Measurements from ENCODE around the gene PCSK6.
"Not testable (repeated sequence)": the region's sequence is repeated elsewhere in the genome, so short reads cannot be mapped to it uniquely, and the experiment has no call there.

PCSK6 gene

GRCh38 chr15:101481917-101482525 lies 7.5 kb downstream of the PCSK6 start:
- DNase-seq (ENCODE audit: low spot score), result no peak

- no peak for DNase-seq (ENCODE audit: low spot score)
Measured at GRCh38 chr15:101481381-101481705, 8.2 kb downstream of the PCSK6 start.

GRCh38 chr15:101480613-101481380 lies 8.7 kb downstream of the PCSK6 start:
- DNase-seq (ENCODE audit: low spot score), result no peak

- no peak for DNase-seq (ENCODE audit: low spot score)
Measured at GRCh38 chr15:101479851-101480612, 9.5 kb downstream of the PCSK6 start.

- no peak for DNase-seq (ENCODE audit: low spot score)
Measured at GRCh38 chr15:101479342-101479845, 10.1 kb downstream of the PCSK6 start.

- no peak for DNase-seq (ENCODE audit: low spot score)
Measured at GRCh38 chr15:101478701-101479341, 10.7 kb downstream of the PCSK6 start.

GRCh38 chr15:101477851-101478362 lies 11.6 kb downstream of the PCSK6 start:
- DNase-seq (ENCODE audit: low spot score), result no peak

GRCh38 chr15:101476756-101477155 lies 12.8 kb downstream of the PCSK6 start:
- DNase-seq (ENCODE audit: low spot score), result no peak

GRCh38 chr15:101474983-101475382 lies 14.5 kb downstream of the PCSK6 start:
- DNase-seq (ENCODE audit: low spot score), result no peak

GRCh38 chr15:101474233-101474632 lies 15.3 kb downstream of the PCSK6 start:
- no peak for DNase-seq (ENCODE audit: low spot score)

- DNase-seq (ENCODE audit: low spot score), result no peak
Measured at GRCh38 chr15:101472033-101472432, 17.5 kb downstream of the PCSK6 start.

GRCh38 chr15:101470548-101471239 lies 18.8 kb downstream of the PCSK6 start:
- DNase-seq (ENCODE audit: low spot score), result no peak

- no peak for DNase-seq (ENCODE audit: low spot score)
Measured at GRCh38 chr15:101469520-101470288, 19.8 kb downstream of the PCSK6 start.

GRCh38 chr15:101466188-101466587 lies 23.3 kb downstream of the PCSK6 start:
- DNase-seq (ENCODE audit: low spot score), result no peak

GRCh38 chr15:101464999-101465669 lies 24.4 kb downstream of the PCSK6 start:
- no peak for DNase-seq (ENCODE audit: low spot score)

GRCh38 chr15:101464256-101464998 lies 25.1 kb downstream of the PCSK6 start:
- DNase-seq (ENCODE audit: low spot score), result no peak

- DNase-seq (ENCODE audit: low spot score), result not testable (repeated sequence)
Measured at GRCh38 chr15:101463696-101464095, 25.8 kb downstream of the PCSK6 start.

- no peak for DNase-seq (ENCODE audit: low spot score)
Measured at GRCh38 chr15:101463270-101463669, 26.2 kb downstream of the PCSK6 start.

GRCh38 chr15:101461097-101461496 lies 28.4 kb downstream of the PCSK6 start:
- peak; percentile 19 for DNase-seq (ENCODE audit: low spot score)

Data from activated CD4-positive, alpha-beta T cell treated with anti-CD3 and anti-CD28 coated beads, Interleukin-2, Interleukin-4, amounts not matched to agents 100 ng/mL and 50 ng/mL, durations not matched to agents 16 hours and 8 hours (primary cell).